Right hindlimb (tissue), 1 donor: Measurements from ENCODE around the gene IGSF3.

ENCODE experiments used
- DNase-seq: peaks from one replicate; pipeline ENCODE4 v3.0.0-alpha.2; 2018

Gene IGSF3

DNA sequence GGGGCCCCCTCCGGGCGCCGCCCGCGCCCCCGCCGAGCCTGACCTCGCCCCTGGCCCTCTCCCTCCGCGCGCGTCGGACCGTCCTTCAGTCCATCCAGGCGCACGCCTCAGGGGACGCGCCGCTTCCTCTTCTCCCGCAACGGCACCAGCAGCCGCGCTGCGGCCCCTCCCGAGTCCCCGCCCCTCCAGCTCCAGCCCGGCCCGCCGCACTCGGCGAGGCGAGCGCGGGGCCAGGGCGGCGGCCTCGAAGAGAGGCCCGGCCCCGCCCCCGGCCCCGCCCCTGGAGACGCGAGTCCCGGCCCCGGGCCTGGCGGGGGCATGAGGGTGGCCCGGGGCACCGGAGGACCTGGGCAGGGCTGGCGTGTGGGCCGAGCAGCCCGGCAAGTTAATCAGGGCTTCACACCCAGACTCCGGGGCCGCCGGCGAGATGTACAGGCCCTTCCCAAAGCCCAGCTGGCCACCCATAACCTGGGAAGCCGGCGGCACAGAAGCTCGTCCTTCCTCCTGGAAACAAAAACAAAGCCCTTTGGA, at the start of gene IGSF3:
TSS of gene IGSF3 (minus strand) at position 159 of the 531 bp plus-strand sequence. CDS start 1,407 bp downstream, outside the sequence.
- peak; percentile 84 for DNase-seq

GRCh38 chr1:116717318-116717717, 49.8 kb upstream of the IGSF3 start:
- DNase-seq, result no peak

GRCh38 chr1:116716391-116716790, 48.9 kb upstream of the IGSF3 start:
- no peak for DNase-seq

DNA sequence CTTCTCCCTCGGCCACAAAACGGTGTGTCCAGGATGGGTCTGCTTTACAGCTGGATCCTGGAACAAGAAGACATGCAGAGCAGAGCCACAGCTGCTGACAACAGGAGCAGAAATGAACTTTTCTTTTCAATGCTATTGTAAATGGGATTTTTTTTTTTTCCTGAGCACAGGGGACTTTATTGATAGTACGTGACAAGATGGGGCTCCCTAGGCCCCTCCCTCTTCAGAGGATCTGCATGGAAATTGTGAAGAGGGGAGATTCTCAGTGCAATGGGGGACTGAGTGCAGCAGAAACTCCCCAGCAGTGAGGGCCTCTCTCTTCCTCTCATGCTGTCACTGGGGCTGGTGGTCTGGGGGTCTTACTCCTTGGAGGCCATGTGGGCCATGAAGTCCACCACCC, 45.9 kb upstream of the IGSF3 start:
- no peak for DNase-seq

DNA sequence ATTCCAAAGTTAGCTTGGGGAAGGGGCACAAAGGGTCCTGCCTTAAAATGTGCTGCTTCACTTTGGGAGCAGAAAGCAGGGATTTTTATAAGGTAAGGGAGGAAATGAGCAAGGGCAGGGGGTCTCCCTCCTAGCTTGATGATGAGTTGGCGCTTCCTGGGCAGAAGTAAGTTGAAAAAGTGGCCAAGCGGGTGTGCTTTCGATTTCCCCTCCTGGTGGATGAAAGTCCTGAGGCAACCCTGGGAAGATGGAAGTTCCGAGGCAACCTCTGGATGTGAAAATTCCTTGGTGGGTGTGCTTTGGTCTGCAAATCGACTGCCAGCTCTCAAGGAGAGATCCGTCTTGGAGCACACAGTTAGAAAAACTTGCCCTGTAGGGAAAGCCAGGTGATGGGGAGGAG, 45.0 kb upstream of the IGSF3 start:
- no peak for DNase-seq

- DNase-seq, result peak; percentile 63
These were observed 43.8 kb upstream of the IGSF3 start for GRCh38 chr1:116711263-116711840.

GRCh38 chr1:116710420-116711262, 43.1 kb upstream of the IGSF3 start:
- no peak for DNase-seq

GRCh38 chr1:116709666-116710167, 42.2 kb upstream of the IGSF3 start:
- DNase-seq, result no peak

DNA sequence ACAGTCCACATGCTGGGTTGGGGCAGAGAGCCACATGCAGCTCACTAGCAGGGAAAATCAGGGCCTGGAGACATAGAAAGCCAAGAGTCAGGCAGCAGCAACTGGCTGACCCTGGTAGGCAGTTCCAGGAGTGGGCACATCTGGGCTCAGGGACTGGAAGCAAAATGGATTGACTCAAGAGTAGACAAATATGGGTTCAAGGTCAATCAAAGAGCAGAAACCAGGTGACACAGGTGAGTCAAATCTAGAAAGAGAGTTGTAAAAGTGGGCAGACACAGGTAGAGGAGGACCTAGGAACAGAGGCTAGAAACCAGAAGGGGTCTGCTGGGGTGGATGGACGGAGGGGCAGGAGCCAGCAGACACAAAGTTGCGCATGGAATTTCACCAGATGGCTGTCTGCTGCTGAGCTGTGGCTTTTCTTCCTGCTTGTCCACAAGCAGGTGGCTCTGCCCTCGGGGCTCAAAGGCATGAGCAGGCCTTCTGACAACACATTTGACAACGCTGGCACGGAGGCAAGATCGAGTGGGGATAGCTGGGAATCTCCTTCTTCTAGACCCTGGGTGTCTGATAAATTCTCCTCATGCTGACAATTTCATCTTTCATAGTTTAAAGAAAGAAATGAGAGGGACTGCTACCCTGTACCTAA, 40.8 kb upstream of the IGSF3 start:
- no peak for DNase-seq

- no peak for DNase-seq
These were observed 39.3 kb upstream of the IGSF3 start for GRCh38 chr1:116706841-116707240.

GRCh38 chr1:116706123-116706522, 38.6 kb upstream of the IGSF3 start:
- no peak for DNase-seq

GRCh38 chr1:116704278-116704677, 36.7 kb upstream of the IGSF3 start:
- no peak for DNase-seq

GRCh38 chr1:116699605-116700004, 32.1 kb upstream of the IGSF3 start:
- DNase-seq, result no peak

- DNase-seq, result no peak
These were observed 30.7 kb upstream of the IGSF3 start for GRCh38 chr1:116698244-116698595.

GRCh38 chr1:116697548-116698243, 30.2 kb upstream of the IGSF3 start:
- no peak for DNase-seq

GRCh38 chr1:116694524-116694923, 27.0 kb upstream of the IGSF3 start:
- no peak for DNase-seq

DNA sequence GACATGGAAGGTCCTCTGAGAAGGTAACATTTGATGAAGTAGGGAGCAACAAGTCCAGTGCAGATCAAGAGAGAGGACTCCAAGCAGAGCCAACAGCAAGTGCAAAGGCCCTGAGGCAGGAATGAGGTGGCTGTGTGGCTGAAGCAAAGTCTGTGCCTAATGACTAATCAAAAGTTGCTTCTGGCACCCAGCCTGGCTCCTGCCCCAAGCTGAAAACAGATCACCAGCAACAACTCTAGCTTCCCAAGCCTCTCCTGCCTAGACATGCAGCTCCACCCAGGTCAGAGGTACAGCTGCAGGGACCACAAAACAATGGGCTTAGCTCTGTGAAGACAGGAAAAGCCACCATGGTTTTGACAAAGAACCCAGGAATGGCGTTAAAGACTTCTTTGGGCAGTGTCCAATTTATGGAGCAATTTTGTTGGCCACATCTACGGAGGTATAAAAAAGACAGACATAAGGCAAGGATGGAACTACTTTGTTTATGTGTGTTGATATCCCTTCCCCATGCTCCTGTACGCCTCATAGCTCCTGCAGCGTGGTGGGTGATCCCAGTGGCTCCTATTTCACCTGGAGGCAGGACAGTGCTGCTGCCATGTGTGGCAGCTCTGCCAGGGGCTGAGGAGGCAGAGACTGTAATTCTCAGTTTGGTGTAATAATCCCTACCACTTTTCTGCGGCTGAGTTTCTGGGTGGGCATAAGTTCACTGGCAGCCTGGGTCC, 26.4 kb upstream of the IGSF3 start:
- no peak for DNase-seq

- DNase-seq, result no peak
These were observed 25.3 kb upstream of the IGSF3 start for GRCh38 chr1:116692879-116693278.

DNA sequence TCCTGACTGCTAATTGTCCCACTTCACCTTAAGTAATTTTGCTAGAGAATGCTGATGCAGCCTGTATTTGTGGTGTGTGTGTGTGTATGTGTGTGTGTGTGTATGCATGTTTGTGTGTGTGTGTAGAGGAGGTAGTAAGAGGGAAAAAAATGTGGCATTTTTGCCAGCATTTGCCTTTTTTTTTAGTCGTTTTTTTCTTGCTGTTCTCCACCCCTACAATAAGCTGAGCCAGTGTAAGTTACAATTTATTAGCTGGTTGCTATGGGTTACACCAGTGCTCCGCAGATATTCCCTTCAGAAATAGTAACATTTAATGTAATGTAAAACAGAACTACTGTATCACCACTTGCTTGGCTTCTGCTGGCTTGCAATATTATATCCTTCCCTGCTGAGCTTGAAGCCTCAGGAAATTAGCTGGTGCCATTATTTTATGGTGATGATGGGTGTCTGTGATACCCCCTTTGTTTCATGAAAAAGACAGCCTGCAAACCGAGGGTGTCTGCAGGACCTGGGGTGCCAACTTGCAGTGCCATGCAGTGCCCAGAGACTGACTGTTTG, 23.4 kb upstream of the IGSF3 start:
- no peak for DNase-seq

DNA sequence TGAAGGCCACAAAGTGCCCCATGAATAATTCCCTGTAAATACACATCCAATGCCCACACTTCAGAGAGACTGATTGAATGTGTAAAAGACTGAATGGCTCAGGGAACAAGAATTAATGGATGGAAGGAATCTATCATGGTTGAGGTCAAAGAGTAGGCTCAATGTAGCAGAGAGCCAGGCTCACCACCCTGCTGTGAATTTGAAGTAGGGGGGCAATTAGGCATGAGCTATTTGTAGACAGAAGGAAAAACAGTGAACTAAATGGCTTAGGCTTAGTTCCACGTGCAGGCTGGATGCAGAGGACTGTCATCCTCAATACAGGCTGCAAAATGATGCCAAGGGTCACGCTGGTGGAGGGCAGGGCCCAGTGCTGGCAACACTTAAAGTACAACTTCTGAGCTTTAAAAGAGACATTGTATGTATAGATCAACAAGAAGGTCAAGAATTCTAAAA, 22.9 kb upstream of the IGSF3 start:
- DNase-seq, result no peak

DNA sequence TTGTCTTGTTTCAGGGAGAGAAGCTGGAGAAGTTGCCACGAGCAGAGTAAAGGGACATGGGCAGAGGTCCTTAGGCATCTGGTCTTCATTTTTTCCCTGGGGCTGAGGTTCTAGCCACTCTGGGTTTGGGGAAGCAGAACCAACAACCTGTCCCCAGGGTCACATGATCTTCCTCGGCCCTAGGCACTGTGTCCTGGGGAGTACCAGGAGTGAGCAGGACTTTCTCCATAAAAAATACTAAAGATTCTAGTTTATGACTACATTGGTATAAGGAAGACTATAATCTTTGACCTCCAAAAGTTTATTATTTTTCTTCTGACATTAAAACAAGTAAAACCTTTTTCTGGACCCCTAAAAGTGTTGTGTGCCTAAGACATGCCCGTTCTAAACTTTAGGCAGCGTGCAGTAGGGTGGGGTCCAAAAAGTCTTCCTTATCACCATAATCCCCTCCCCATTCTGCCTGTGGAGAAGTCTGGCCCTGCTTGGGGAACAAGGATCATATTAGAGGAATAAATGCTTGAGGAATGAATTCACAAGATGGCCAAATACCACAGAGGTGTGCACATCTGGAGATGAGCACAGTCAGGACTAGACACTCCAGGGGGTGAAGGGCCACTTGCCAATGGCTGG, 19.3 kb upstream of the IGSF3 start:
- no peak for DNase-seq
